Measurements from ENCODE around the gene TBC1D24.

TBC1D24 gene

DNA sequence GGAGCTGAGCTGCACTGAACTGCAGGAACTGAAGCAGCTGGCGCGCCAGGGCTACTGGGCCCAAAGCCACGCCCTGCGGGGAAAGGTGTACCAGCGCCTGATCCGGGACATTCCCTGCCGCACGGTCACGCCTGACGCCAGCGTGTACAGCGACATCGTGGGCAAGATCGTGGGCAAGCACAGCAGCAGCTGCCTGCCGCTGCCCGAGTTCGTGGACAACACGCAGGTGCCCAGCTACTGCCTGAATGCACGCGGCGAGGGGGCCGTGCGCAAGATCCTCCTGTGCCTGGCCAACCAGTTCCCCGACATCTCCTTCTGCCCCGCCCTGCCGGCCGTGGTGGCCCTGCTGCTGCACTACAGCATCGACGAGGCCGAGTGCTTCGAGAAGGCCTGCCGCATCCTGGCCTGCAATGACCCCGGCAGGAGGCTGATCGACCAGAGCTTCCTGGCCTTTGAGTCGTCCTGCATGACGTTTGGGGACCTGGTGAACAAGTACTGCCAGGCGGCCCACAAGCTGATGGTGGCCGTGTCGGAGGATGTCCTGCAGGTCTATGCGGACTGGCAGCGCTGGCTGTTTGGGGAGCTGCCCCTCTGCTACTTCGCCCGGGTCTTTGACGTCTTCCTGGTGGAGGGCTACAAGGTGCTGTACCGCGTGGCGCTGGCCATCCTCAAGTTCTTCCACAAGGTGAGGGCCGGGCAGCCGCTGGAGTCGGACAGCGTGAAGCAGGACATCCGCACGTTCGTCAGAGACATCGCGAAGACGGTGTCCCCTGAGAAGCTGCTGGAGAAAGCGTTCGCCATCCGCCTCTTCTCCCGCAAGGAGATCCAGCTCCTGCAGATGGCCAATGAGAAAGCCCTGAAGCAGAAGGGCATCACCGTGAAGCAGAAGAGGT, 21.5 kb downstream of the TBC1D24 start:
- TF ChIP-seq, protein P1, sequence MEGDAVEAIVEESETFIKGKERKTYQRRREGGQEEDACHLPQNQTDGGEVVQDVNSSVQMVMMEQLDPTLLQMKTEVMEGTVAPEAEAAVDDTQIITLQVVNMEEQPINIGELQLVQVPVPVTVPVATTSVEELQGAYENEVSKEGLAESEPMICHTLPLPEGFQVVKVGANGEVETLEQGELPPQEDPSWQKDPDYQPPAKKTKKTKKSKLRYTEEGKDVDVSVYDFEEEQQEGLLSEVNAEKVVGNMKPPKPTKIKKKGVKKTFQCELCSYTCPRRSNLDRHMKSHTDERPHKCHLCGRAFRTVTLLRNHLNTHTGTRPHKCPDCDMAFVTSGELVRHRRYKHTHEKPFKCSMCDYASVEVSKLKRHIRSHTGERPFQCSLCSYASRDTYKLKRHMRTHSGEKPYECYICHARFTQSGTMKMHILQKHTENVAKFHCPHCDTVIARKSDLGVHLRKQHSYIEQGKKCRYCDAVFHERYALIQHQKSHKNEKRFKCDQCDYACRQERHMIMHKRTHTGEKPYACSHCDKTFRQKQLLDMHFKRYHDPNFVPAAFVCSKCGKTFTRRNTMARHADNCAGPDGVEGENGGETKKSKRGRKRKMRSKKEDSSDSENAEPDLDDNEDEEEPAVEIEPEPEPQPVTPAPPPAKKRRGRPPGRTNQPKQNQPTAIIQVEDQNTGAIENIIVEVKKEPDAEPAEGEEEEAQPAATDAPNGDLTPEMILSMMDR (IDR thresholded peaks at IDR 0.05; ENCODE audit: low read depth, low read length): no peak
- TF ChIP-seq, protein P2, sequence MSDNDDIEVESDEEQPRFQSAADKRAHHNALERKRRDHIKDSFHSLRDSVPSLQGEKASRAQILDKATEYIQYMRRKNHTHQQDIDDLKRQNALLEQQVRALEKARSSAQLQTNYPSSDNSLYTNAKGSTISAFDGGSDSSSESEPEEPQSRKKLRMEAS (IDR thresholded peaks at IDR 0.05; ENCODE audit: low read depth, low read length): no peak
- TF ChIP-seq MYC (IDR thresholded peaks at IDR 0.05; ENCODE audit: low read depth, low read length): no peak
- TF ChIP-seq POLR2A (IDR thresholded peaks at IDR 0.05; ENCODE audit: extremely low read depth, insufficient read length): no peak
- DNase-seq (ENCODE audit: low read depth): no peak
- H3K4me3 ChIP-seq (ENCODE audit: low read depth, low read length): no peak overlapping the region

DNA sequence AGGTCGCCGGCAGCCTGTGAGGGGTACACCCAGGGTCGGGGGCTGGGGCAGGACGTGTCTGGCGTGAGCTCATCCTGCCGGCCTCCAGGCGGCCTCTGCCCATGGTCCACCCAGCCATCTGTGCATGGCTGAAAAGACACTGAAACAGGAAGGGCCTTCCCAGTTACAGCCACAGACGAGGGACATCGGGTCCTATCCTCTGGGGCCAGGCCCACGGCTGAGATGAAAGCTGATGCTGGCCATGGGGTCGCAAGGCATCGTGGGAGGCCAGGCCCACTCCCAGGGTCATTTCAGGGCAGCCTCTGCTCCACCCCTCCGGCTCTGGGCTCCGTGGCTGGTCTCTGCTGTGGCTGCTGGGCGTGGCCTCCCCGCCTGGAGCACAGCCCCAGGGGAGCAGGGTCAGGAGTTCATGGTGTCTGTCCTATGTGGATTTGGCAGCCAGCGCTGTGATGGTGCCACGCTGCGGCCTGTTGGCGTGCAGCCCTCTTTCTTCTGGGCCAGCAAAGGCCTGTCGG, 22.2 kb downstream of the TBC1D24 start:
- DNase-seq (ENCODE audit: low read depth): no peak
- no peak overlapping the region for H3K4me3 ChIP-seq (ENCODE audit: low read depth, low read length)
- no peak for TF ChIP-seq POLR2A (IDR thresholded peaks at IDR 0.05; ENCODE audit: extremely low read depth, insufficient read length)
- no peak for TF ChIP-seq MYC (IDR thresholded peaks at IDR 0.05; ENCODE audit: low read depth, low read length)
- TF ChIP-seq, protein P2 (IDR thresholded peaks at IDR 0.05; ENCODE audit: low read depth, low read length): no peak
- TF ChIP-seq, protein P1 (IDR thresholded peaks at IDR 0.05; ENCODE audit: low read depth, low read length): no peak

DNA sequence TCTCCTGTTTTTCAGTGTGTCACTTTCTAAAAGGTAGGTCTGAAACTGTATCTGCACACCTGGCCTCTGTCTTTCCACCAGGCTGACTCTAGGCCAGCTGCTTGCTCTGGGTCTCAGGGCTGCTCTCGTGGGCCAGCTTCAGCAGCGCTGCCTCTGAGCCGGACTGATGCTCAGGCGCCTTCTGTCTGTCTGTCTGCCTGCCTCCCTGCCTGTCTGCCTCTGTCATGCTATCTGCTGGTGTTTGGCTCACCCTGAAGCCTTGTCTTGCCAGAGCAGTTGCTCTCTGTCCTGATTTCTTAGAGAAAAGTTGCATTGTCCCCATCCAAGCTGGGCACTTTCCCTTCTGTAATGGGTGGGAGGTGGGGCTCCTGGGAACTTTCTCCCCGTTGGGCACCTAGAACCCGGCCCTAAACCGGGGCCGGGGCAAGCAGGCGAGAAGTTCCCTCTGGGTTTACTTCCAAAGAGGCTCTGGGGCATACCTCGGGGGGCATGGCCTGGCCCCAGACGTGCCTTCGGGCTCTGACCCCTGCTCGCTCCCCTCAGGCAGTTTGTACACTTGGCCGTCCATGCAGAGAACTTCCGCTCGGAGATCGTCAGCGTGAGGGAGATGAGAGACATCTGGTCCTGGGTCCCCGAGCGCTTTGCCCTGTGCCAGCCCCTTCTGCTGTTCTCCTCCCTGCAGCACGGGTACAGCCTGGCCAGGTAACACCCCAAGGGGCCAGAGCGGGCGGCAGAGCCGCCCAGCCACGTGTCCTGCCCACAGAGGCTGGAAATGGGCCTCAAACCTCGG, 23.0 kb downstream of the TBC1D24 start:
- no peak for TF ChIP-seq POLR2A (IDR thresholded peaks at IDR 0.05; ENCODE audit: extremely low read depth, insufficient read length)
- TF ChIP-seq, protein P2 (IDR thresholded peaks at IDR 0.05; ENCODE audit: low read depth, low read length): no peak
- no peak overlapping the region for H3K4me3 ChIP-seq (ENCODE audit: low read depth, low read length)
- no peak for DNase-seq (ENCODE audit: low read depth)

DNA sequence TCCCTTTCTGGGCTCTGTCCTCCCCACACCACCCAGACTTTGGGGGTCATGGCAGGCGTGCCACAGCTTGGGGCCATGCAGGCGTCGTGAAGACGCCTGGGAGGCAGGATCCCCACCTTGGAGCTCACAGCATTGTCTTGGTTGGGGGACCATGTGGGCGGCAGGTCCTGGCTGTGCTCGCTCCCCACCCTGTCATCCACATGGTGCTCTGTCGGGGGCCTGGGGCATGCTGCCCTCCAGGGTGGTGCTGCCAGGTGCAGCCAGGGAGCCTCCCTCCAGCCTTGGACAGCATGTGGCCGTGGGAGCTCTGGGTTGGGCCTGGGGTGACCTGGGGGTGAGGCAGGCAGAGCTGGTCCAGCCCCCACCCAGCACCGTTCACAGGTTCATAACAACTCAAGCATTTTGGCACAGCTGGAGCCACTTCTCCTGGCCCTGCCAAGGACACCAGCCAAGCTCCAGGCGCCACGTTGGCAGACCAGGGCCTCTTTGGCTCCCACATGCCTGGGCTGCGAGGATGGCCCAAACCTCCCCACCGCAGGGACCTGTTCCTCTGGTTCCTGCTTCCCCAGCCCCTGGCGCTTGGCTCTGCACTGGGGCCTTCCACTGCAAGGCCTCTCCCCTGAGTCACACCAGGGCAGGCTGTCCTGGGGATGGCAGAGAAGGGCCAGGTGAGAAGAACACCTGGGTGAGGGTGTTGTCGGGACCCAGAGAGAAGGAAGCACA, 23.8 kb downstream of the TBC1D24 start:
- TF ChIP-seq POLR2A (IDR thresholded peaks at IDR 0.05; ENCODE audit: extremely low read depth, insufficient read length): no peak
- no peak for TF ChIP-seq MYC (IDR thresholded peaks at IDR 0.05; ENCODE audit: low read depth, low read length)
- TF ChIP-seq, protein P2 (IDR thresholded peaks at IDR 0.05; ENCODE audit: low read depth, low read length): no peak
- TF ChIP-seq, protein P1 (IDR thresholded peaks at IDR 0.05; ENCODE audit: low read depth, low read length): no peak
- no peak for DNase-seq (ENCODE audit: low read depth)
- no peak overlapping the region for H3K4me3 ChIP-seq (ENCODE audit: low read depth, low read length)

DNA sequence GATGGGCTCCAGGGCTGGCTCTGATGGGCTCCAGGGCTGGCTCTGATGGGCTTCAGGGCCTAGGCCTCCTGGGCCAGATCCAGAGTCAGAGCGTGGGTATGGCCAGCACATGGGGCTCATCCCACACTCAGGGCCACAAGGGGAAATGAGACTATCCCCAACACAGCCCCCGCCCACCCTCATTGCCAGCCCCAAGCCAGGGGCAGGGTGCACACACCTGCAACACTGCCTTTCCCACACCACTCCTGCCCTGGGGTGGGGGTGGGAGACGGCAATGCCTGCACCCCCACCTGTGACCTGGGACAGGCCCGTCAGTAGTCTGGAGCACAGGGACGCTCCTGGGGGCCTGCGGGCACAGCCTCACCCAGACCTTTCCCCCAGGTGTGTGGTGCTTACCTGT, 24.5 kb downstream of the TBC1D24 start:
- TF ChIP-seq MYC (IDR thresholded peaks at IDR 0.05; ENCODE audit: low read depth, low read length) (no peak), POLR2A (IDR thresholded peaks at IDR 0.05; ENCODE audit: extremely low read depth, insufficient read length) (no peak)
- TF ChIP-seq, protein P1 (IDR thresholded peaks at IDR 0.05; ENCODE audit: low read depth, low read length): no peak
- TF ChIP-seq, protein P2 (IDR thresholded peaks at IDR 0.05; ENCODE audit: low read depth, low read length): no peak
- DNase-seq (ENCODE audit: low read depth): no peak
- no peak overlapping the region for H3K4me3 ChIP-seq (ENCODE audit: low read depth, low read length)
